ENCODE results near the gene USP49.

DNA sequence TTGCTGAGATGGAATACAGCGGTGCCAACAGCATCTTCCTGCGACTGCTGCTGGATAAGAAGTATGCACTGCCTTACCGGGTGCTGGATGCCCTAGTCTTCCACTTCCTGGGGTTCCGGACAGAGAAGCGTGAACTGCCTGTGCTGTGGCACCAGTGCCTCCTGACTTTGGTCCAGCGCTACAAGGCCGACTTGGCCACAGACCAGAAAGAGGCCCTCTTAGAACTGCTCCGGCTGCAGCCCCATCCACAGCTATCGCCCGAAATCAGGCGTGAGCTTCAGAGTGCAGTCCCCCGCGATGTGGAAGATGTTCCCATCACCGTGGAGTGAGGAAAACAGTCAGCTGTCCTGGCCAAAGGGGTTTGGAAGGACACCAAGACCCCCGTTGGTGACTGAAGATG, 37.2 kb upstream of the USP49 start:
- TF ChIP-seq POLR2A (IDR thresholded peaks at IDR 0.05) = no peak
- TF ChIP-seq, protein P1, sequence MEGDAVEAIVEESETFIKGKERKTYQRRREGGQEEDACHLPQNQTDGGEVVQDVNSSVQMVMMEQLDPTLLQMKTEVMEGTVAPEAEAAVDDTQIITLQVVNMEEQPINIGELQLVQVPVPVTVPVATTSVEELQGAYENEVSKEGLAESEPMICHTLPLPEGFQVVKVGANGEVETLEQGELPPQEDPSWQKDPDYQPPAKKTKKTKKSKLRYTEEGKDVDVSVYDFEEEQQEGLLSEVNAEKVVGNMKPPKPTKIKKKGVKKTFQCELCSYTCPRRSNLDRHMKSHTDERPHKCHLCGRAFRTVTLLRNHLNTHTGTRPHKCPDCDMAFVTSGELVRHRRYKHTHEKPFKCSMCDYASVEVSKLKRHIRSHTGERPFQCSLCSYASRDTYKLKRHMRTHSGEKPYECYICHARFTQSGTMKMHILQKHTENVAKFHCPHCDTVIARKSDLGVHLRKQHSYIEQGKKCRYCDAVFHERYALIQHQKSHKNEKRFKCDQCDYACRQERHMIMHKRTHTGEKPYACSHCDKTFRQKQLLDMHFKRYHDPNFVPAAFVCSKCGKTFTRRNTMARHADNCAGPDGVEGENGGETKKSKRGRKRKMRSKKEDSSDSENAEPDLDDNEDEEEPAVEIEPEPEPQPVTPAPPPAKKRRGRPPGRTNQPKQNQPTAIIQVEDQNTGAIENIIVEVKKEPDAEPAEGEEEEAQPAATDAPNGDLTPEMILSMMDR (IDR thresholded peaks at IDR 0.05) = no peak

Measured in transverse colon (tissue), 3 donors.